ENCODE measurements around the gene CCDC97.
"Not testable (repeated sequence)": the region's sequence is repeated elsewhere in the genome, so short reads cannot be mapped to it uniquely, and the experiment has no call there.

Gene CCDC97

DNA sequence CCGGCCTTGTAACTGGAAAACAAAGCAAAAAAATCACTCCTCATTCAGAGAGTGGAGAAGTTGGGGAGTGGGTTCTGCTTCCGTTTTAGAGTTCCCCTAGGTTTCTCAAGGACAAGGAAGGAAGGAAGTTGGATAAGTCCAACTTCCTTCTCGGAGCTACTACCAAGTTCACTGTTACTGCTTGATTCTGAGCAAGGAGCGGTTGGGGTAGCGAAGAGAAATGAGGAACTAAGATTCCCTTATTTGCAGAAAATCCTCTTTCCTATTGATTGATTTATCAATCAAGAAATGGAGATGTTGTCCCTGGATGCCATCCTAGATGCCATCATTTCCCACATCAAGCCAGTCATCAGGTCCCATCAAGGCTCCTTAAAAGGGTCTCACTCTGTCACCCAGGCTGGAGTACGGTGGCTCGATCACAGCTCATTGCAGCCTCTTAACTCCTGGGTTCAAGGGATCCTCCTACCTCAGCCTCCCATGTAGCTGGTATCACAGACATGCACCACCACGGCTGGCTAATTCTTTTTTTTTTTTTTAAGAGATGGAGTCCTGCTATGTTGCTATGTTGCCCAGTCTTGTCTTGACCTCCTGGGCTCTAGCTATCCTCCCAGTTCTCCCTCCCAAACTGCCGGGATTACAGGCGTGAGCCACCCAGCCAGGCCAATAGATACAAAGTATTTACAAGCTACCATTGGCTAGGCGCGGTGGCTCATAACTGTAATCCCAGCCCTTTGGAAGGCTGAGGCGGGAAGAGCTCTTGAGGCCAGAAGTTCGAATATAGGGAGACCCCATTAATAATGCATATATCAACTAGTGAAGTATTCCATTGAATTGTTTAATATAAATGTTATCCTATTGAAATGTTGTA lies 54.8 kb downstream of the CCDC97 start:
- peak; percentile 71 for DNase-seq

DNA sequence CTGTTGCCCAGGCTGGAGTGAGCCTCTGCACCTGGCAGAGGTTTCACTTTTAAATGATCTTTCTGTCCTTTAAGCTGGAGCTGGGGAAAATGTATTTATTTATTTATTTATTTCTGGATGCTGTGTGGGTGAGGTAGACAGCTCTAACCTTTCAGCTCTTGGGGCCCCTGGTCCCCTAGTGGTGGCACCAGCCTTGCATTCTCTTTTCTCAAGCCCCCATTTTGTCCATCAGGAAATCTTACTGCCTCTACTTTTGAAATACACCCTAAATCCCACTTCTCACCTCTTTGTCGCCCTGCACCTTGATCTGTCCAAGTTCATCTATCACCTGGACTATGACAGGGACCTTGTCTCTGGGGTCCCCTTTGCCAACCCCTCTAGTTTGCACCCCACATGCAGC lies 56.1 kb downstream of the CCDC97 start:
- peak; percentile 44 for DNase-seq

GRCh38 chr19:41367848-41368301 lies 57.9 kb downstream of the CCDC97 start:
- DNase-seq, result no peak

- DNase-seq, result no peak
Measured at GRCh38 chr19:41369769-41370168, 59.8 kb downstream of the CCDC97 start.

- not testable (repeated sequence) for DNase-seq
Measured at GRCh38 chr19:41371119-41371518, 61.1 kb downstream of the CCDC97 start.

DNA sequence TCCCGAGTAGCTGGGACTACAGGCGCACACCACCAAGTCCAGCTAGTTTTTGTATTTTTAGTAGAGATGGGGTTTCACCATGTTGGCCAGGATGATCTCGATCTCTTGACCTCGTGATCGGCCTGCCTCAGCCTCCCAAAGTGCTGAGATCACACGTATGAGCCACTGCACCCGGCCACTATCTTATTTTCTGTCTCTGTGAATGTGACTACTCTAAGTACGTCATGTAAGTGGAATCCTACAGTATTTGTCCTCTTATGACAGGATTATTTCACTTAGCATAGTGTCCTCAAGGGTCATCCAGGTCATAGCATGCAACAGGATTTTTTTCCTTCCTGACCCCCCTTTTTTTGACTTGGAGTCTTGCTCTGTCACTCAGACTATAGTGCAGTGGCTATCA lies 61.6 kb downstream of the CCDC97 start:
- DNase-seq, result no peak

GRCh38 chr19:41372501-41372900 lies 62.5 kb downstream of the CCDC97 start:
- DNase-seq, result no peak

DNA sequence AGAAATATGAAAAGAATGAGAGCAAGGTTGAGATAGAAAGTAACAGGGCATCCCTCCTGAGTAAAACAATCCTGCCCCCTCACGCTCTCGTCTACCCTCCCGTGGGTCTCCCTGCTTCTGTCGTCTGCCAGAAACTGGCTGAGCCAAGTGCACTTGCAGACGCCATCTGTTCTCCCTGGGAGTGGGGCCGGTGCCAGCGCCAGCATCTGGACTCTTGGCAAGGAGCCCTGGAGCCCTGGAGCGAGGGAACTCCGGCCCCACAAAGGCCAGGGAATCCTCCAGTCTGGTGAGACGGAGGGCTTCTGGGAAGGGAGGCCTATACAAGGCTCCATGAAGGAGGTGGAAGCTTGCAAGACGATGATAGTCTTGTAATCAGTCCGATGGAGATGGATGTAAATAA lies 64.0 kb downstream of the CCDC97 start:
- DNase-seq, result peak; percentile 93

All from DMS53 (cell line).